ENCODE data around the gene CWC27.

CWC27 gene, protein sequence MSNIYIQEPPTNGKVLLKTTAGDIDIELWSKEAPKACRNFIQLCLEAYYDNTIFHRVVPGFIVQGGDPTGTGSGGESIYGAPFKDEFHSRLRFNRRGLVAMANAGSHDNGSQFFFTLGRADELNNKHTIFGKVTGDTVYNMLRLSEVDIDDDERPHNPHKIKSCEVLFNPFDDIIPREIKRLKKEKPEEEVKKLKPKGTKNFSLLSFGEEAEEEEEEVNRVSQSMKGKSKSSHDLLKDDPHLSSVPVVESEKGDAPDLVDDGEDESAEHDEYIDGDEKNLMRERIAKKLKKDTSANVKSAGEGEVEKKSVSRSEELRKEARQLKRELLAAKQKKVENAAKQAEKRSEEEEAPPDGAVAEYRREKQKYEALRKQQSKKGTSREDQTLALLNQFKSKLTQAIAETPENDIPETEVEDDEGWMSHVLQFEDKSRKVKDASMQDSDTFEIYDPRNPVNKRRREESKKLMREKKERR

GRCh38 chr5:64768358-64769312, at the start of gene CWC27, which contains the start of gene SREK1IP1:
TSS of gene CWC27 (plus strand) at chr5:64768930. CDS start at chr5:64769147, 217 bp downstream.
TSS of gene SREK1IP1 (minus strand) at chr5:64768691. CDS start at chr5:64768517, 174 bp downstream.
- peak; percentile 92 for DNase-seq (ENCODE audit: low spot score)

DNA sequence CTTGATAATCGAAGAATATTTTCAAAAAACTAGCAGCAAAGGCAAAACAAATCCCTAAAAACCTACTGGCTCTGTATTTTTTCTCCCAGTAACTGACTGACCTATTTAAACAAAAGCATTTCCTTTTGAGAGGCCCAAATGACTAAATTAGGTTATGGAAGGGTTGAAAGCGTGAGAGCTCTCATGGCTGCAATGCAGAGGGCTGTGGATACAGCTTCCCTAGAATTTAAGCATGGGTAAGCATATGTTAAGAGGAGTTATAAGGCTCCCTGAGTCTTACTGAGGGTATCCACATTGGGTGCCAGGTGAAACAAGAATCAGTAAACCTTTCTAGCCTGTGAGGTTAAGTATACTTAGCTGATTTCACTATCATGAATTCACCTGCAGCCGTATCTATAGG, 46.1 kb upstream of the CWC27 start:
- DNase-seq (ENCODE audit: low spot score) = no peak

DNA sequence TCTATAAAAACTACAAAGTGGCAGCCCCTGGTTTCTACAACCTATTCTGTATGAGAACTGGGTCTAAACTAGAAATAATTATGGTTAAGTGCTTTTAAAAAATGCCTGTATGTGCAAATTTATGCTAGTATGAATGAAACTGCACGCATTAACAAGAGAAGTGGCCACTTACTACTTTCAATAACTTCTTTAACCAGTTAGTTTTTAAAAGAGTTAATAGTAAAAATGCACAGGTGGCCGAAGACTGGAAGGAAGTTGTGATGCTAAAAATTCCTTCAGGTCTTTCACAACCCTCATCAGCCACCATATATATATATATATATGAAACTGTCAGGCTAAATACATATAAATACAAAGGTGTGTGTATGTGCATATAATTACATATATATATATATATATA, 41.6 kb upstream of the CWC27 start:
- DNase-seq (ENCODE audit: low spot score) = no peak

GRCh38 chr5:64742411-64742810, 26.3 kb upstream of the CWC27 start:
- no peak for DNase-seq (ENCODE audit: low spot score)

- DNase-seq (ENCODE audit: low spot score) = no peak
These were observed 25.9 kb upstream of the CWC27 start for GRCh38 chr5:64742821-64743220.

- no peak for DNase-seq (ENCODE audit: low spot score)
These were observed 23.8 kb upstream of the CWC27 start for GRCh38 chr5:64744914-64745313.

- no peak for DNase-seq (ENCODE audit: low spot score)
These were observed 22.3 kb upstream of the CWC27 start for GRCh38 chr5:64746446-64746845.

- DNase-seq (ENCODE audit: low spot score) = no peak
These were observed 19.3 kb upstream of the CWC27 start for GRCh38 chr5:64749385-64749784.

GRCh38 chr5:64754066-64754465, 14.7 kb upstream of the CWC27 start:
- no peak for DNase-seq (ENCODE audit: low spot score)

DNA sequence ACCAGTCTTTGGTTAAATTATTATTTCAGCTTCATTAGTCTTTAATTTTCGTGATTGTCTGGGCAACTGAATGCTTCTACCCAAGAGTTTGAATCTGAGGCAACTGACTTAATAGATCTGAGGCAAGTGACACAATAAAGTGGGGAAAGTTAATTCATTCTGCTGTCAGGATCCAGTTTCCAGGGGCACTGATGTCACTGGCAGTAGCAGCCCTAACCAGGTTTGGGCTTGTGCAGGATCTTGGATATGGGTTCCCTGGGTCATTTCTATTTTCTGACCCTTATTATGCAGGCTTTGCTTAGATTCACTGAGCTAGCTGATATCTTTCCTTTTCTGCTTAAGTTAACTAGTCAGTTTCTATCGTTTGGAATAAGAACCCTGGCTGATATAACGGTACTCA, 9.8 kb upstream of the CWC27 start:
- no peak for DNase-seq (ENCODE audit: low spot score)

DNA sequence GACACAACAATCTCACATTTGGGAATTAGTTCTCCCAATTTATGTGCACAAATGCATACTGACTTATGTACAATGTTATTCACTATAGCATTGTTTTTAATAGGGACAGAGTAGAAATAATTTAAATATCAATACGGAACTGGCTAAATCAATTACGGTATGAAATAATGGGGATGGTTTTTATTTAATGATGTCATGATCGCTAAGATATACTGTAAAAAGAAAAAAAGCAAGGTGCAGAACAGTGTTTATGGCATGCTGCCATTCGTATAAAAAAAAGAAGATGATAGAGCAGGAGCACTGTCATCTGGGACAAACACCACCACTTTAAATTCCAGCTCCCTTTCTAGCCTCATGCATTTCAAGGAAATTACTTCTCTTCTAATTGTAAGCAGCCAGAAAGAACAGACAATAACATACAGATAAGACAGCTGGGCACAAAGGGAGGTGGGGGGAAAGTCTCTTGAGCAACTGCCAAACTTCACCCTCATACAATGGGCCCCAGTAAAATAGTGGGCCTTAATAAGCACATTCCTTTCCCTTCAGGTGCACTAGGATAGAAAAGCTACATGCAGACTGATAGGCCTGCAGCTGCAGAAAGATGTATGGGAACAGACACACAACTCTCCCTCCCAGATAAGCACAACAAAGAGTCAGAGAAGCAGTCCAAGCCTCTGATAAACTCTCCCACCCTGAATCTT, 8.6 kb upstream of the CWC27 start:
- no peak for DNase-seq (ENCODE audit: low spot score)

- DNase-seq (ENCODE audit: low spot score) = no peak
These were observed 4.7 kb upstream of the CWC27 start for GRCh38 chr5:64763948-64764503.

- DNase-seq (ENCODE audit: low spot score) = peak; percentile 60
These were observed 2.8 kb upstream of the CWC27 start for GRCh38 chr5:64765804-64766504.

DNA sequence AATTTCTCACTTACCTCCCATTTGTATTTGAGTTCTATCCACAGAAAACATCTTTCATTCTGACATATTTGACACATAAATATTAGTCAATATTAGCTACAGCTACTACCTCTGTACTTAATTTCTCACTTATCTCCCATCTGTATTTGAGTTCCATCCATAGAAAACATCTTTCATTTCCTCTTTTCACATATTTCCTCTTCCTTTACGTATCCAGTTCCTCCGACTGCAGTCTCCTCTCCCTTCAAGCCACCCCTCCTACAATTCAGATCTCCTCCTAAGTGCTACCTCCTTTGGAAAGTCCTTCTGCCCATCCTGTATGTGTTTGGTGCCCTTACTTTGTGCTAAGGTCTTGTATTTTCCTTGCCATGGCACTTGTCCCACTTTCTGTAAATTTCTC, 1.8 kb upstream of the CWC27 start:
- DNase-seq (ENCODE audit: low spot score) = no peak

DNA sequence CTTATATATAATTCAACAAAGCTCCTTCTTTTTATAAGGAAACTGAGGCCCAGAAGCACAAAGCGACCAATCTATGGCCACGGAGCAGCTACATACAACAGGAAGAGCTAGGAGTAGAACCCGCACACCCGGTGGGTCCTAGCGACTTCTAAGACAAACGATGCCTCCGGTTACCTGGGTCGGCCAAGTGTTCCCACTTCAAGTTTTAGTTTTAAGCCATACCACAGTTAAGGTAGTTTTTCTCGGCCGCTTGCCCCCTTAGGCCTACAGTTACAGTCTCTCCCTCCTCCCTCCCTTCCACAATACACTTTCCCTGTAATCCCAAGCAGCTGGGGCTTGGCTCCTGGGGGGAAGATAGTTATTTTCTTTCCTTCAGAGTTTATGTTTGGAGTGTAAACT, 772 bp upstream of the CWC27 start:
- DNase-seq (ENCODE audit: low spot score) = no peak

- DNase-seq (ENCODE audit: low spot score) = no peak
These were observed 1.1 kb downstream of the CWC27 start for GRCh38 chr5:64769855-64770254.

DNA sequence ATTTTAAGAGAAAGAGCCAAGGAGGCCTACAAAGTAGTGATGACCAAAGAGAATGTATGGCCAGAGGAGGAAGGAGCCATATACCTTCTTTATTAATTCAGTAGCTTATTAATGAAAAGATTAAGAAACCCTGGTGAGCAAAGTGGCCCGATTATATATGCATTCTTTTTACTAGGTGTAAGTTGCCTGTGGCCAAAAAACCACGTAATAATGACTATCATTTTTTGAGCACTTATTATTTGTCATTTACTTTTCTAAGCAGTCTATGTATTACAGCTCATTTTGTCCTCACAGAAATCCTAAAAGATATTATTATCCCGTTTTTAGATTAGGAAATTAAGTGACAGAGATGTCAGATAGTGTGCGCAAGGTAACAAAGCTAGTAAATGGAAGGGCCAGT, 3.0 kb downstream of the CWC27 start:
- DNase-seq (ENCODE audit: low spot score) = no peak

GRCh38 chr5:64773533-64773932, 4.8 kb downstream of the CWC27 start:
- DNase-seq (ENCODE audit: low spot score) = no peak

DNA sequence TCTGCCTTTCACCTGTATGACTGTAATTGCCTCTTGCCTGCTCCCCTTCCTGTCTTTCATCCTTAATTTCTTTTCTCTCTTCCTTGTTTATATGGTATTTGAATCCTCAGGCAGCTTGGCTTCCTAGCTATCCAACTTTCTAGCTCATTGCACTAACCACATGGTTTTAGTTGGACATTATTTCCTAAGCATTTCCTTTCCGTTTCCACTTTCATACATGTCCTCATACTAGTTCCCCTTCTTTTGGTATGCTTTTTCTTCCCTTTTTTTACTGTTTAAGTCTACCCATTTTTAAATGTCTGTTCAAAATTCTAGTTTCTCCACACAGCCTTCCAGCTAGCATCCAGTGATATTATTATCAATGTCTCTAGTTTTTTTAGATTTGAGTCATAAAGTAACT, 6.6 kb downstream of the CWC27 start:
- no peak for DNase-seq (ENCODE audit: low spot score)

- DNase-seq (ENCODE audit: low spot score) = peak; percentile 83
These were observed 15.8 kb downstream of the CWC27 start for GRCh38 chr5:64784451-64785025.

- no peak for DNase-seq (ENCODE audit: low spot score)
These were observed 17.6 kb downstream of the CWC27 start for GRCh38 chr5:64786372-64786771.

Data from LoVo (cell line).